Measurements from ENCODE around the gene EIF4G1.

Gene EIF4G1

GRCh38 chr3:184353546-184353941 lies 39.1 kb downstream of the EIF4G1 start:
- no peak overlapping the region for H3K4me3 ChIP-seq
- H3K9me3 ChIP-seq, result no peaks in the 10 kb centered on the region
- H3K36me3 ChIP-seq, result peaks cover 0 to 42% (median 7%) of the 10 kb centered on the region in 3 donors
- H3K27me3 ChIP-seq, result no peaks in the 10 kb centered on the region
- no peak for TF ChIP-seq CTCF (IDR thresholded peaks at IDR 0.05)
- intact Hi-C loops (cut with DNase I; ENCODE audit: low total_unique reads), result no loop called here
- no peak for DNase-seq
- no peak overlapping the region for H3K27ac ChIP-seq
- peaks cover 0 to 9% (median 0%) of the 10 kb centered on the region in 4 donors for H3K4me1 ChIP-seq

GRCh38 chr3:184354121-184354728 lies 39.8 kb downstream of the EIF4G1 start:
- intact Hi-C loops (cut with DNase I; ENCODE audit: low total_unique reads), result no loop called here
- Histone ChIP-seq H3K27ac (no peak overlapping the region), H3K4me3 (no peak overlapping the region), H3K36me3 (peaks cover 0 to 42% (median 7%) of the 10 kb centered on the region in 3 donors), H3K4me1 (peaks cover 0 to 9% (median 0%) of the 10 kb centered on the region in 4 donors), H3K27me3 (no peaks in the 10 kb centered on the region), H3K9me3 (no peaks in the 10 kb centered on the region)
- no peak for DNase-seq
- TF ChIP-seq CTCF (IDR thresholded peaks at IDR 0.05), result peak; percentile 52 to 71

GRCh38 chr3:184354754-184355153 lies 40.3 kb downstream of the EIF4G1 start:
- intact Hi-C loops (cut with DNase I; ENCODE audit: low total_unique reads), result no loop called here
- no peaks in the 10 kb centered on the region for H3K9me3 ChIP-seq
- H3K27ac ChIP-seq, result no peak overlapping the region
- TF ChIP-seq CTCF (IDR thresholded peaks at IDR 0.05), result no peak
- peaks cover 0 to 42% (median 7%) of the 10 kb centered on the region in 3 donors for H3K36me3 ChIP-seq
- H3K27me3 ChIP-seq, result no peaks in the 10 kb centered on the region
- no peak for DNase-seq
- no peak overlapping the region for H3K4me3 ChIP-seq
- peaks cover 0 to 14% (median 0%) of the 10 kb centered on the region in 4 donors for H3K4me1 ChIP-seq

GRCh38 chr3:184355261-184356040 lies 41.0 kb downstream of the EIF4G1 start:
- DNase-seq, result no peak
- Histone ChIP-seq H3K27ac (no peak overlapping the region), H3K36me3 (peaks cover 0 to 42% (median 7%) of the 10 kb centered on the region in 3 donors), H3K4me3 (no peak overlapping the region), H3K4me1 (peaks cover 0 to 21% (median under 1%) of the 10 kb centered on the region in 4 donors), H3K27me3 (no peaks in the 10 kb centered on the region), H3K9me3 (no peaks in the 10 kb centered on the region)
- TF ChIP-seq CTCF (IDR thresholded peaks at IDR 0.05), result no peak
- intact Hi-C loops (cut with DNase I; ENCODE audit: low total_unique reads), result no loop called here

- H3K27me3 ChIP-seq, result no peaks in the 10 kb centered on the region
- intact Hi-C loops (cut with DNase I; ENCODE audit: low total_unique reads), result no loop called here
- H3K27ac ChIP-seq, result no peak overlapping the region
- H3K4me1 ChIP-seq, result peaks cover 0 to 28% (median 7%) of the 10 kb centered on the region in 4 donors
- TF ChIP-seq CTCF (IDR thresholded peaks at IDR 0.05), result no peak
- H3K9me3 ChIP-seq, result no peaks in the 10 kb centered on the region
- H3K36me3 ChIP-seq, result peaks cover 0 to 35% (median 7%) of the 10 kb centered on the region in 3 donors
- DNase-seq, result no peak
- H3K4me3 ChIP-seq, result no peak overlapping the region
These were observed 43.1 kb downstream of the EIF4G1 start for GRCh38 chr3:184357248-184358123.

Measured in tibial artery (tissue), 4 donors.